Progenitor cell of endocrine pancreas (in vitro differentiated cells): ENCODE data around the gene ILKAP. TPM values are rescaled to one million over a fixed set of nuclear protein-coding genes. Genes with fewer than 3 reads are reported as not detected.

Experiments
- DNase-seq: peaks from one replicate; pipeline ENCODE4 v3.0.0; 2021; ENCODE audit warnings: low spot score; ENCODE audit not compliant: unreplicated experiment
- H3K27ac Mint-ChIP-seq: 2 replicates; pipeline ENCODE4 v1.8.0; 2021; ENCODE audit warnings: mild to moderate bottlenecking, moderate library complexity, mixed read lengths
- H3K27me3 Mint-ChIP-seq: 2 replicates; pipeline ENCODE4 v1.8.0; 2021; ENCODE audit warnings: mixed read lengths
- H3K36me3 Mint-ChIP-seq: 2 replicates; pipeline ENCODE4 v1.8.0; 2022; ENCODE audit warnings: mixed read lengths; ENCODE audit not compliant: insufficient read depth
- H3K4me1 Mint-ChIP-seq: 2 replicates; pipeline ENCODE4 v1.8.0; 2021; ENCODE audit warnings: low read depth, mixed read lengths
- H3K4me3 Mint-ChIP-seq: 2 replicates; pipeline ENCODE4 v1.8.0; 2021; ENCODE audit warnings: low read depth, mild to moderate bottlenecking, moderate library complexity, mixed read lengths
- H3K9me3 Mint-ChIP-seq: 2 replicates; pipeline ENCODE4 v1.8.0; 2021; ENCODE audit warnings: low read depth, mixed read lengths
- total RNA-seq: library from RNA; stranded (reverse); gene quantifications from 2 replicates; pipeline ENCODE4 v1.2.1, GENCODE V29; 2021
- TF ChIP-seq, protein P1 (sequence below): fragments of 200-600 bp; sonication (generic); IDR thresholded peaks from one replicate; pipeline ENCODE4 v1.5.0; 2021; ENCODE audit warnings: antibody characterized with exemption, mild to moderate bottlenecking; ENCODE audit not compliant: unreplicated experiment

Gene ILKAP
- total RNA-seq, 1 donor from 2014 or later = 56.3 TPM

DNA sequence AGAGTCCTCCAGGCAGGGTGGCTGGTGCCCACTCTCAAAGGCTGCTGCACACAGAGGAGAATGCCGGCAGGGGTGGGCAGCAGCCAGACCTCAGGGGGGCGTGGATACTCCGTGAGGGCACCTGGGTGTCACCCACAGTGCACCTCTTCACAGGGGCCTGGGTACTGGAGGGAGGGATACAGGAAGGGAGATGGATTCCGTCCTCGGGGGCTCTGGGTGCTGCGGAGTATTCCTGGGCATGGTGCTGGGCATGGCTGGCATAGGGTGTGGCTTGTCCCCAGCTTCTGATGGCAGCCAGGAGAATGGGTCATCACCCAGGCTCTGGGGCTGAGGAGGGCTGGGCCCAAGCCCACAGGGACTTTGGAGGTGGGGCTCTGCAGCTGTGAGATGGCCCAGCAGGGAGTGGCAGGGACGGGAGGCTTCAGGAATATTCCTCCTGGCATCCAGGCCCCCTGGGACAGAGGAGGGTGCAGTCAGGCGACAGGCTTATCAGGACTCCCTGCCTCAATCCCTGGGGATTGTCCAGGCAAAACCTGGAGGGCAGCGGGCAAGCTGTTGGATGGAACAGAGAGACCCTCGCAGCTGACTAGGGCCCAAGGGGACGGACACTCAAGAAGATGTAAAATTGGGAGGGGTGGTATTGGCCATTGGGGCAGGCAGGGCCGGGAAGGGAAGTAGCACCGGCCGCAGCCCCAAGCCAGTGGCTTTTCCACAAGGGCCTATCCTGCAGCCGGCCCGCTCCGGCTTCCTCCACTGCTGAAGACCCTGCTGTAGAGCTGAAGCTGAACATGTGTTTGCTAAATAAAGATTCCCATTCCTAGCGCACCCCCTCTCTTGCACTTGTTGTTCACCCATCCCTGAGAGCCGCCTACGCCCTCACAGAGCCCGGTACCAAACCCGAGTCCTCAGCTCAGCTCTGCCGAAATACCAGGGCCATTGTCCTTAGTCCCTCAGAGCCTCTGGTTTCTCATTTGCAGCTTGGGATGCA lies 70.7 kb downstream of the ILKAP start:
- Mint-ChIP-seq H3K27me3 (peaks cover 3% of the 10 kb centered on the region), H3K36me3 (no peaks in the 10 kb centered on the region), H3K9me3 (no peaks in the 10 kb centered on the region), H3K27ac (no peak overlapping the region), H3K4me3 (no peak overlapping the region), H3K4me1 (no peaks in the 10 kb centered on the region)
- TF ChIP-seq, protein P1, sequence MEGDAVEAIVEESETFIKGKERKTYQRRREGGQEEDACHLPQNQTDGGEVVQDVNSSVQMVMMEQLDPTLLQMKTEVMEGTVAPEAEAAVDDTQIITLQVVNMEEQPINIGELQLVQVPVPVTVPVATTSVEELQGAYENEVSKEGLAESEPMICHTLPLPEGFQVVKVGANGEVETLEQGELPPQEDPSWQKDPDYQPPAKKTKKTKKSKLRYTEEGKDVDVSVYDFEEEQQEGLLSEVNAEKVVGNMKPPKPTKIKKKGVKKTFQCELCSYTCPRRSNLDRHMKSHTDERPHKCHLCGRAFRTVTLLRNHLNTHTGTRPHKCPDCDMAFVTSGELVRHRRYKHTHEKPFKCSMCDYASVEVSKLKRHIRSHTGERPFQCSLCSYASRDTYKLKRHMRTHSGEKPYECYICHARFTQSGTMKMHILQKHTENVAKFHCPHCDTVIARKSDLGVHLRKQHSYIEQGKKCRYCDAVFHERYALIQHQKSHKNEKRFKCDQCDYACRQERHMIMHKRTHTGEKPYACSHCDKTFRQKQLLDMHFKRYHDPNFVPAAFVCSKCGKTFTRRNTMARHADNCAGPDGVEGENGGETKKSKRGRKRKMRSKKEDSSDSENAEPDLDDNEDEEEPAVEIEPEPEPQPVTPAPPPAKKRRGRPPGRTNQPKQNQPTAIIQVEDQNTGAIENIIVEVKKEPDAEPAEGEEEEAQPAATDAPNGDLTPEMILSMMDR = no peak
- DNase-seq = no peak

DNA sequence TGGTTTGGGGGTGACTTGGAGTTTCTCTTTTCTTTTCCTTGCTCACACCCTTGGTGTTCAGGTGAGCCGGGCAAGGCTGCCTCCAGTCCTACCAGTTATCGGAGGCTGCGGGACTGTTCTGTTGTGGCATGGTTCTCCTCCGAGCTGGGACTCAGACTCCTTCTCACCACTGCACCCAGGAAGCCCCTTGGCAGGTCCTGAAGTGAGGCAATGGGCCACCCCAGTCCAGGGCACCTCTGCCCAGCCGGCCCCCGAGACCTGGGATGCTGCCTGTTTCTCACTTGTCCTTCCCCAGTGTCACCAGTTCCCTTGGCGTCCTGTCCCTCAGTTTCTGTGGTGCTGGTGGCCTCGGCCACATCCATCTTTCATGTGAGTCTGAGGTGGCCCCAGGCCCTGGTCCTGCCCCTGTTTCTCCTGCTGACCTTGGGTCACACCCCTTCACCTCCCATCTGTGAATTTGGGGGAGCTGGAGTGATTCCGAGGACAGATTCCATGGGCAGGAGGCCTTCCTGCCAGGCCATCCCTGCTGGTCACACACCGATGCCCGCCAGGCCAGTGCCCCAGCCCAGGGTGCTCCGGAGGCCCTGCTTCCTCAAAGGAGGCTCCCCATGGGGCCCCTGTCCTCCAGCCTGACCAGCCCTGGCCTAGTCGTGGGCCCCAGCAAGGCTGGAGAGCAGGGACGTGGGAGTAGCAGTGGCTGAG lies 71.6 kb downstream of the ILKAP start:
- no peaks in the 10 kb centered on the region for H3K9me3 Mint-ChIP-seq
- TF ChIP-seq, protein P1 = no peak
- peaks cover 3% of the 10 kb centered on the region for H3K27me3 Mint-ChIP-seq
- no peaks in the 10 kb centered on the region for H3K36me3 Mint-ChIP-seq
- no peaks in the 10 kb centered on the region for H3K4me1 Mint-ChIP-seq
- DNase-seq = no peak
- H3K27ac Mint-ChIP-seq = no peak overlapping the region
- H3K4me3 Mint-ChIP-seq = no peak overlapping the region

DNA sequence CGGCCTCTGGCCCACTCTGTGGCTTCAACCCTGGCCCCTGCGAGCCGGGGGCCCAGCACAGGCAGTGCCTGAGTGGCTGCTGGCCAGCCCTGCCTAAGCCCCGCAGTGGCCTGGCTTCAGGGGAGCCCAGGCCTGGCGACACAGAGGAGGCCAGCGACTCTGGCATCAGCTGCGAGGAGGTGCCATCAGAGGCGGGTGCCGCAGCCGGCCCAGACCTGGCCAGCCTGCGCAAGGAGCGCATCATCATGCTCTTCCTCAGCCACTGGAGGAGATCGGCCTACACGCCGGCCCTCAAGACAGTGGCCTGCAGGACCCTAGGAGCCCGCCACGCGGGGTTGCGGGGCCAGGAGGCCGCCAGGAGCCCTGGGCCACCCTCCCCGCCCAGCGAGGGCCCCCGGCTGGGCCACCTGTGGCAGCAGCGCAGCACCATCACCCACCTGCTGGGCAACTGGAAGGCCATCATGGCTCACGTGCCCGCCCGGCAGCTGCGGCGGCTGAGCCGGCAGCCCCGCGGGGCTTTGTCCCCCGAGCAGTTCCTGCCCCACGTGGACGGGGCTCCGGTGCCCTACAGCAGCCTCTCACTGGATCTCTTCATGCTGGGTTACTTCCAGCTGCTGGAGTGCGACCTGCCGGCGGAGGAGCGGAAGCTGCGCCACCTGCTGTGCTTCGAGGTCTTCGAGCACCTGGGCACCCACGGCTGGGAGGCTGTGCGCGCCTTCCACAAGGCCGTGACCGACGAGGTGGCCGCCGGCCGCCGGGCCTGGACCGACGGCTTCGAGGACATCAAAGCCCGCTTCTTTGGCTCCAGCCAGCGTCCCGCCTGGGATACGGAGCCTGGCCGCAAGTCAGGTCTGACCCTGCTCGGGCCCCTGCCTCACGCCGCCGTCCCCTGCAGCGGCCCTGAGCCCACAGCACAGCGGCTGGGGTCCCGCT lies 72.5 kb downstream of the ILKAP start:
- H3K9me3 Mint-ChIP-seq = no peaks in the 10 kb centered on the region
- H3K36me3 Mint-ChIP-seq = no peaks in the 10 kb centered on the region
- TF ChIP-seq, protein P1 = no peak

DNA sequence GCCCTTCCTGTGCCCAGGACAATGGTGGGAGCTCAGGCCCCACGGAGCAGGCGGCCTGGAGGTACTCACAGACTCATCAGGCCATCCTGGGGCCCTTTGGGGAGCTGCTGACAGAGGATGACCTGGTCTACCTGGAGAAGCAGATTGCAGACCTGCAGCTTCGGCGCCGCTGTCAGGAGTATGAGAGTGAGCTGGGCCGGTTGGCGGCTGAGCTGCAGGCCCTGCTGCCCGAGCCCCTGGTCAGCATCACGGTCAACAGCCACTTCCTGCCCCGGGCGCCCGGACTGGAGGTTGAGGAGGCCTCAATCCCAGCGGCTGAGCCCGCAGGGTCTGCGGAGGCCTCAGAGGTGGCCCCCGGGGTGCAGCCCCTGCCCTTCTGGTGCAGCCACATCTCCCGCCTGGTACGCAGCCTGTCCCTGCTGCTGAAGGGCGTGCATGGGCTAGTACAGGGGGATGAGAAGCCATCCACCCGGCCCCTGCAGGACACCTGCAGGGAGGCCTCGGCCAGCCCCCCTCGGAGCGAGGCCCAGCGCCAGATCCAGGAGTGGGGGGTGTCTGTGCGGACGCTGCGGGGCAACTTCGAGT lies 73.3 kb downstream of the ILKAP start:
- TF ChIP-seq, protein P1 = no peak
- no peak overlapping the region for H3K27ac Mint-ChIP-seq
- no peaks in the 10 kb centered on the region for H3K9me3 Mint-ChIP-seq
- no peaks in the 10 kb centered on the region for H3K4me1 Mint-ChIP-seq
- DNase-seq = no peak
- H3K27me3 Mint-ChIP-seq = peaks cover 3% of the 10 kb centered on the region
- H3K4me3 Mint-ChIP-seq = no peak overlapping the region
- no peaks in the 10 kb centered on the region for H3K36me3 Mint-ChIP-seq

More for the DNA sequence above, 72.5 kb downstream of the ILKAP start:
- no peak for DNase-seq
- peaks cover 3% of the 10 kb centered on the region for H3K27me3 Mint-ChIP-seq
- no peaks in the 10 kb centered on the region for H3K4me1 Mint-ChIP-seq
- no peak overlapping the region for H3K4me3 Mint-ChIP-seq
- H3K27ac Mint-ChIP-seq = no peak overlapping the region
